Dedifferentiated amniotic fluid mesenchymal stem cell (primary cell): ENCODE data around the gene VANGL1.

Source experiments
- DNase-seq: peaks from one replicate; pipeline ENCODE4 v3.0.0-alpha.2; 2016; ENCODE audit errors: extremely low spot score

The VANGL1 gene

GRCh38 chr1:115668579-115668978, 26.8 kb downstream of the VANGL1 start:
- no peak for DNase-seq

- peak; percentile 52 for DNase-seq
Observed at GRCh38 chr1:115669002-115669673, 27.4 kb downstream of the VANGL1 start.

GRCh38 chr1:115669886-115670285, 28.1 kb downstream of the VANGL1 start:
- no peak for DNase-seq

GRCh38 chr1:115670476-115671175, 28.9 kb downstream of the VANGL1 start:
- DNase-seq, result no peak

GRCh38 chr1:115671176-115671934, 29.6 kb downstream of the VANGL1 start:
- DNase-seq, result no peak

- no peak for DNase-seq
Observed at GRCh38 chr1:115672224-115673009, 30.6 kb downstream of the VANGL1 start.

- no peak for DNase-seq
Observed at GRCh38 chr1:115676498-115677181, 34.9 kb downstream of the VANGL1 start.

- no peak for DNase-seq
Observed at GRCh38 chr1:115677182-115677555, 35.4 kb downstream of the VANGL1 start.

GRCh38 chr1:115677565-115677964, 35.8 kb downstream of the VANGL1 start:
- no peak for DNase-seq

GRCh38 chr1:115678141-115678540, 36.4 kb downstream of the VANGL1 start:
- DNase-seq, result no peak

GRCh38 chr1:115679141-115679611, 37.4 kb downstream of the VANGL1 start:
- peak; percentile 48 for DNase-seq

GRCh38 chr1:115680730-115681111, 39.0 kb downstream of the VANGL1 start:
- DNase-seq, result no peak

GRCh38 chr1:115682792-115683191, 41.0 kb downstream of the VANGL1 start:
- DNase-seq, result no peak

GRCh38 chr1:115685029-115685705, 43.4 kb downstream of the VANGL1 start:
- DNase-seq, result no peak

- DNase-seq, result no peak
Observed at GRCh38 chr1:115687744-115688143, 46.0 kb downstream of the VANGL1 start.

- no peak for DNase-seq
Observed at GRCh38 chr1:115690972-115691371, 49.2 kb downstream of the VANGL1 start.

- no peak for DNase-seq
Observed at GRCh38 chr1:115692224-115692623, 50.5 kb downstream of the VANGL1 start.

GRCh38 chr1:115694805-115695204, 53.0 kb downstream of the VANGL1 start:
- no peak for DNase-seq

- DNase-seq, result no peak
Observed at GRCh38 chr1:115697619-115698018, 55.8 kb downstream of the VANGL1 start.

- no peak for DNase-seq
Observed at GRCh38 chr1:115701090-115701489, 59.3 kb downstream of the VANGL1 start.

- DNase-seq, result no peak
Observed at GRCh38 chr1:115702959-115703358, 61.2 kb downstream of the VANGL1 start.
